NB4 (cell line): ENCODE results near the gene RPP25L.

ENCODE experiments used
- MYC ChIP-seq: IDR thresholded peaks from 2 replicates; pipeline ENCODE4 v1.6.1; 2011; ENCODE audit warnings: low read depth, low read length
- POLR2A ChIP-seq: IDR thresholded peaks from 2 replicates; pipeline ENCODE4 v1.6.1; 2011; ENCODE audit warnings: mild to moderate bottlenecking; ENCODE audit not compliant: insufficient read length; ENCODE audit errors: extremely low read depth
- TF ChIP-seq, protein P1 (sequence below): IDR thresholded peaks from one replicate; pipeline ENCODE4 v1.5.1; 2012; ENCODE audit warnings: low read depth, low read length
- TF ChIP-seq, protein P2 (sequence below): IDR thresholded peaks from 2 replicates; pipeline ENCODE4 v1.6.1; 2011; ENCODE audit warnings: low read depth, low read length

DNA sequence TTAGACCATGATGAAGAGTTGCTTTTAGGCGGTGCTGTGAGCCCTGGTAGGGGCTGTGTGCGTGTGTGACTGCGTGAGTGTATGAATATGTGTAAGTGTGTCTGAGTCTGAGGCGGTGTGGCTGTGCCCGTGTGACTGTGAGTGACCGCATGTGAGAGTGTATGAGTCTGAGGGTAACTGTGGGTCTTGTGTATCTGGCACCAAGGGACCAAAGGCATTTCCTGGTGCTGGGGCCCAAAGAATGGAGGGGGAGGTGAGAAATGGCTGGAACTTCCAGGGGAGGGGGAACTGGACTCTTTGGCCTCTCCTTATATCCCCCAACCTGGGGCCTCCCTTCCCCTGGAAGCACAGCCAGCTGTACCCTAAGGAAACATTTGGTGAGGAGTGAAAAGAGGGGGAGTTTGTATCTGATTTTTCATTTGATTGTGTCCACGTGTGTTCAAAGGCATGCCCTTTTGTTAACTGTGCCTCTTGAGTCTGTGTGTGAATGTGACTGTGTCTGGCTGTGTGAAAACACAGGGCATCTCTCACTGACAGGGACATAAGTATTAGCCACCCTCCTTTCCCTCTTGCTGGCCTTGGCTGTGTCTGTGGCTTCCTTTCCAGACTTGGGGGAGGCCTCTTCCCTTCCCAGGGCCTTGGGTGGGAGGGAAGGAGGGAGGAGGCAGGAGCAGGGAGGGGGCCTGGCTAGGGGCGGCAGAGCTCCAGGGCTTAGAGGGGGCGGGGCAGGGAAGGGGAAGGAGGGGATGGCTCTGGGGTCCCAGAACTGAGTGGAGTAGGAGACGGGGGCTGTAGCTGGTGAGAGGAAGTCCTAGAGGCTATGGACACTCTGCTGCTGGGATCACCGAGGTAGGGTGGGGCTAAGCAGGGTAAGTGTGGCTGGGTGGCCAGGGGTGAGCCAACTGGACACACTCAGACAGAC, 41.5 kb upstream of the RPP25L start:
- TF ChIP-seq, protein P1, sequence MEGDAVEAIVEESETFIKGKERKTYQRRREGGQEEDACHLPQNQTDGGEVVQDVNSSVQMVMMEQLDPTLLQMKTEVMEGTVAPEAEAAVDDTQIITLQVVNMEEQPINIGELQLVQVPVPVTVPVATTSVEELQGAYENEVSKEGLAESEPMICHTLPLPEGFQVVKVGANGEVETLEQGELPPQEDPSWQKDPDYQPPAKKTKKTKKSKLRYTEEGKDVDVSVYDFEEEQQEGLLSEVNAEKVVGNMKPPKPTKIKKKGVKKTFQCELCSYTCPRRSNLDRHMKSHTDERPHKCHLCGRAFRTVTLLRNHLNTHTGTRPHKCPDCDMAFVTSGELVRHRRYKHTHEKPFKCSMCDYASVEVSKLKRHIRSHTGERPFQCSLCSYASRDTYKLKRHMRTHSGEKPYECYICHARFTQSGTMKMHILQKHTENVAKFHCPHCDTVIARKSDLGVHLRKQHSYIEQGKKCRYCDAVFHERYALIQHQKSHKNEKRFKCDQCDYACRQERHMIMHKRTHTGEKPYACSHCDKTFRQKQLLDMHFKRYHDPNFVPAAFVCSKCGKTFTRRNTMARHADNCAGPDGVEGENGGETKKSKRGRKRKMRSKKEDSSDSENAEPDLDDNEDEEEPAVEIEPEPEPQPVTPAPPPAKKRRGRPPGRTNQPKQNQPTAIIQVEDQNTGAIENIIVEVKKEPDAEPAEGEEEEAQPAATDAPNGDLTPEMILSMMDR: no peak
- TF ChIP-seq POLR2A (no peak), MYC (no peak)
- TF ChIP-seq, protein P2, sequence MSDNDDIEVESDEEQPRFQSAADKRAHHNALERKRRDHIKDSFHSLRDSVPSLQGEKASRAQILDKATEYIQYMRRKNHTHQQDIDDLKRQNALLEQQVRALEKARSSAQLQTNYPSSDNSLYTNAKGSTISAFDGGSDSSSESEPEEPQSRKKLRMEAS: no peak
